Muscle of arm (tissue), 12 donors: ENCODE results near the gene CHKB. TPM values are rescaled to one million over a fixed set of nuclear protein-coding genes. Genes with fewer than 3 reads are reported as not detected.
"Not testable (repeated sequence)": the region's sequence is repeated elsewhere in the genome, so short reads cannot be mapped to it uniquely, and the experiment has no call there.

ENCODE experiments used
- DNase-seq: peaks from one replicate; pipeline ENCODE4 v3.0.0-alpha.2; 2013
- polyA plus RNA-seq, 12 donors: library from polyadenylated mRNA; unstranded; fragments of 120-200 nt; gene quantifications; one replicate each; pipeline ENCODE4 v1.2.1, GENCODE V29; 2013; ENCODE audit not compliant: insufficient read length in 12 of 12

Gene CHKB
- polyA plus RNA-seq, 12 donors: 36.0 to 74.3 (median 47.3) TPM; not detected in 1

DNA sequence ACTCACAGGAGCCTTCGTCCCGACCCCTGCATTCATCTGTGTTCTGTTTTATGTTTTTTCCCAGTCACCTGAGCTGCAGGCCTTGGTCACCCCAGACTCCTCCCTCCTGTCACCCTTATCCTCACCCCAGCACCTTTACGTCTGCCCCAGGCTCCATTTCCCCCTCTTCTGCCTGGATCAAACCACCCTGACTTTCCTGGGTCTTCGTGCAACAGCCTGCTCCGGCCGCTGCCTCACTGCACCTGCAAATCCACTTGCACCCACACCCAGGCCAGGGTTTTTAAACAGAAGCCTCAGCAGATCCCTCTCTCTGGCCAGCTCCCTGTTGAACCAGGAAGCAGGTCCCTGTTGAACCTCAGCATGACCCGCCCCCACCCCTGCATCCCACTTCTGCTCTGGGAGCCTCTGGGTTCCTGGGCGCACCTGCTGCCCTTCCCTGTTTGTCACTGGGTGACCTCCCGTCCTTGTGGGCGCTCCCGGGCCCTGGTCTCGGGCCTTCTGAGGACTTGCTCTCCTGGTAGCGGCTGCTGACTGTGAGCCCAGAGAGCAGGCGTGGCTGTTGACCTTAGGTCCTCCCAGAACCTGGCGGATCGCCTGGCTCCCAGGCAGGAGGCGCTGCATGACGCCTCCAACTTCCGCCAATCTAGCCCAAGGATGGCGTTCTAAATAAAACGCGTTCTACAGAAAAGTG, 30.8 kb upstream of the CHKB start:
- no peak for DNase-seq

DNA sequence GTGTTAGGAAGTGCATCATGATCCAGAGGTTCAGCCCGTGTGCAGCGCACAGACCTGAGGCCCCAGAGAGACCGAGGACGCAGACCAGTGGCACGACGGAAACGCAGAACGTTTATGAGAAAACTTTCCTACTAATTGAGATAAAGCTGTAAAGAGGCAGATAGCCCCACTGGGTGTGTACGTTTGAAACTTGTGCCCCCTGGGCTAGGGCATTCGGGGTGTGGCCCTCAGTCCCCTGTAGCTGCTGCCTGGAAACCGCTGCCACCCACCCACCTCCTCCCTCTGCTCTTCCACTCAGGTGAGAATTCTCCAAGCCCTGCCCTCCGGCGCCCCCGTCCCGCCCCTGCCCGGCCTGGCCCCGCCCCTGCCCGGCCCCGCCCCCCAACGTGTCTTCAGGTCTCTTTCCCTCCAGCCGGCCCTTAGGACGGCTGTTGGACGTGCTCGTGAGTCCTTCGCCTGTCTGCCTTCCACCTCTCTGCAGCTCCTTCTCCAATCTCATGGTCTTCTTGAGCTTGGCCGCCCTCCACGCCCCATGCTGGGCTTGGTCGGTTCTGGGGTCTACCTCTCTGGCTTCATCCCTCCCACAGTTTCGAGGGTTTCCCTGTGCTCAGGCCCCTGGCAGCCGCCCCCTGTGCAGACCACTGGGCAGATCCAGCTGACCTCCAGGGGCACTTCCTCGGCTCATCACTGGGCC, 30.0 kb upstream of the CHKB start:
- no peak for DNase-seq

DNA sequence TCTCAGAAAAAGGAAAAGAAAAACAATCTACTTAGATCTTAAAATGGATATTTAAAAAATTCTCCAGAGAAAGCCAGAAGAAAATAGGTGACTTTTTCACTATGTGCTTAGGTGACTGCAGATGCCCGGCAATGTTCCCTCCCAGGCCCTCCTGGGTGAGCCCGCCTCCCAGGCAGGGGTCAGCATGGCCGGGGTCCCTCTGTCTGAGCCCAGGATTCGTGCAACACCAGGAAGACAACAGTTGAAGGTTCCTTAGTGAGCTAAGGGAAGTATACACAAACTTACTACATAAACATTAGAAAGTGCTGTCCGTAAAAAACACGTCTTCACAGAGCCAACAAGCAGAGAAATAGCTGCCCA, 29.5 kb upstream of the CHKB start:
- DNase-seq: no peak

DNA sequence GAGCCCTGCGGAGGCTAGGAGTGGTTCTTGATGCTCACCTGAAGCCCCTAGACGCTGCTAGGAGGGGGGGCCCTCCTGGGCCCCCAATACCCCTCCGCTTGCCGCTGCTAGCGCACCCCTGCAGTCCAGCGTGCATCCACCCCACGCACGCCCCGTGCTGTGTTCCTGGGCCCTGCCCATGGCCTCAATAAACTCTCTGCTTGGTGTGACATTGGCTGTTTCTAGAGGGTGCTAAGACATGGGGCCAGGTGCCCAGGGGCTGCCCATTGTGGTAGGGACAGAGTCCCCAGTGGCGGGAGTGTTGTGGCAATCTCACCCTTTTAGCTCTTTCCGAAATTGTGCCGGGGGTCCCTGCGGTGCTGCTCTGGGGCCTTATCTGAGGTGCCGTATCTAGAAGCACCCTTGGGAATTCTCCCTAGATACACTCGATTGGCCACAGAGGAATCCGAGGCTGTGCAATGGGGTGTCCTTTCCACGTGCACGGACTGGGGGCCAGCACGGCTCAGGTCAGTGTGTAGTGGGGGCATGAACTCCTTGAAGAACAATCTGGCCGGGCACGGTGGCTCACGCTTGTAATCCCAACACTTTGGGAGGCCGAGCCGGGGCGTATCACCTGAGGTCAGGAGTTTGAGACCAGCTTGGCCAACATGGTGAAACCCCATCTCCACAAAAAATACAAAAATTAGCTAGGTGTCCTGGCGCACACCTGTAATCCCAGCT, 28.9 kb upstream of the CHKB start:
- DNase-seq: no peak

DNA sequence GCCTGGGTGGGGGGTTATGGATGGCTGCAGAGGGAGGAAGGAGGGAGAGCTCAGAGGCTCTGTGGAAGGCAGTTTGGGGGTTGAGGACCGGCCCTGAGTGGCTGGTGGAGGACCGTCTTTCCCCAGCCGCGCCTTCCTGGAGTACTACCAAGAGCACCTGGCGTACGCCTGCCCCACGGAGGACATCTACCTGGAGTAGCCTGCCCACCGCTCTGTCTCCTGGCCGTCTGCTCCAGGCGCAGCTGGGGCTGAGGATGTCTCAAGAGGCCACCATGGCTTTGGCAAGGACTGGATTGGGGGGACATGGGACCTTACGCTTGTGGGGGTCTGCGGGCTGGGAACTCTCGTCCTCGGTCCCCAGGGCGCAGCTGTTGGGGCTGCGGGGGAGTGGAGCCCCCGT, 27.9 kb upstream of the CHKB start:
- DNase-seq: no peak

DNA sequence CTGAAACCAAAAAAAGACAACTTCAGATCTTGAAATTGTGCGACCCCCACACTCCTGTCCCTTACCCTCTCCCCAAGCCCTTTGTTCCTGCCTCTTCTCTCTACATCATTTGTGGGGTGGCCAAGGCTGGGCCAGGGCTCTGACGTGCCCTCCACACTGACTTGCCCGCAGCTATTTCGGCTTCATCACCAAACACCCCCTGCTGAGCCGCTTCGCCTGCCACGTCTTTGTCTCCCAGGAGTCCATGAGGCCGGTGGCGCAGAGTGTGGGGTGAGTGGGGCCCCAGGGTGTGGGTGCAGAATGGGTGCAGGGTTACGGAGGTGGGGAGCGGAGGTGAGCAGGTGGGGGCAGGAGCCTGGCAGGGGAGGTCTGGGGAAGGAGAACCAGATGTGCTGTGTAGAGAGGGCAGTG, 27.4 kb upstream of the CHKB start:
- DNase-seq: no peak

- DNase-seq: no peak
Measured at GRCh38 chr22:50609599-50609998, 26.9 kb upstream of the CHKB start.

- no peak for DNase-seq
Measured at GRCh38 chr22:50608996-50609395, 26.3 kb upstream of the CHKB start.

DNA sequence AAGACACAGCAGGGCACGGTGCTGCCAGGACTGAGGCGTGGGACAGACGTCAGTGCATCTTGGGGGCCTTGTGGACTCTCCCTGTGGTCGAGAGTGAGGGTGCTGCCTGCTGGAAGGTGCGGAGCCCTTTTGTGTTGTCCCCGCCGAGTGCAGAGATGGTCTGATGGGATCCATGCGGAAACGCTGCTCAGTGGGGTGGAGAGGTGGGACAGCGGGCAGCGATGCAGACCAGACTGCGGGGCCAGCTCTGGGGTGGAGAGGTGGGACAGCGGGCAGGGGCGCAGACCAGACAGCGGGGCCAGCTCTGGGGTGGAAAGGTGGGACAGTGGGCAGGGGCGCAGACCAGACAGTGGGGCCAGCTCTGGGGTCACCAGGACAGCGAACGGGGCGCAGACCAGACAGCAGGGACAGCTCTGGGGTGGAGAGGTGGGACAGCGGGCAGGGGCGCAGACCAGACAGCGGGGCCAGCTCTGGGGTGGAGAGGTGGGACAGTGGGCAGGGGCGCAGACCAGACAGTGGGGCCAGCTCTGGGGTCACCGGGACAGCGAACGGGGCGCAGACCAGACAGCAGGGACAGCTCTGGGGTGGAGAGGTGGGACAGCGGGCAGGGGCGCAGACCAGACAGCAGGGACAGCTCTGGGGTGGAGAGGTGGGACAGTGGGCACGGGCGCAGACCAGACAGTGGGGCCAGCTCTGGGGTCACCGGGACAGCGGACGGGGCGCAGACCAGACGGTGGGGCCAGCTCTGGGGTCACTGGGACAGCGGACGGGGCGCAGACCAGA, 25.6 kb upstream of the CHKB start:
- DNase-seq: not testable (repeated sequence)

DNA sequence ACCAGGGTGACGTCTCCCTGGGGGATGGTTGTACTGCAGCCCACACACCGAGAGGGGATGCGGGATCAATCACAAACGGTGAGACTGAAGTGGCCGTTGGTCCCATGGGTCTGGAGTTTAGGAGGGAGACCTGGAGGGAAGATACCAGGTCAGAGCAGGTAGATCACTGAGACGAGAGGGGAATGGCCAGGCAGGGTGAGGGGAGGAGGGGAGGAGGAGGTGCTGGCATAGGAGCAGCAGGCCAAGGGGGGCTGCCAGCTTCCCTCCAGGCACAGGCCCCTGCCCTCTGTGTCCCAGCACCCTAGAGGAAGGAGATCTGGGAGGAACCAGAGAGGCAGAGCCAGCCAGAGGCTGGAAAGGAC, 25.0 kb upstream of the CHKB start:
- DNase-seq: no peak

DNA sequence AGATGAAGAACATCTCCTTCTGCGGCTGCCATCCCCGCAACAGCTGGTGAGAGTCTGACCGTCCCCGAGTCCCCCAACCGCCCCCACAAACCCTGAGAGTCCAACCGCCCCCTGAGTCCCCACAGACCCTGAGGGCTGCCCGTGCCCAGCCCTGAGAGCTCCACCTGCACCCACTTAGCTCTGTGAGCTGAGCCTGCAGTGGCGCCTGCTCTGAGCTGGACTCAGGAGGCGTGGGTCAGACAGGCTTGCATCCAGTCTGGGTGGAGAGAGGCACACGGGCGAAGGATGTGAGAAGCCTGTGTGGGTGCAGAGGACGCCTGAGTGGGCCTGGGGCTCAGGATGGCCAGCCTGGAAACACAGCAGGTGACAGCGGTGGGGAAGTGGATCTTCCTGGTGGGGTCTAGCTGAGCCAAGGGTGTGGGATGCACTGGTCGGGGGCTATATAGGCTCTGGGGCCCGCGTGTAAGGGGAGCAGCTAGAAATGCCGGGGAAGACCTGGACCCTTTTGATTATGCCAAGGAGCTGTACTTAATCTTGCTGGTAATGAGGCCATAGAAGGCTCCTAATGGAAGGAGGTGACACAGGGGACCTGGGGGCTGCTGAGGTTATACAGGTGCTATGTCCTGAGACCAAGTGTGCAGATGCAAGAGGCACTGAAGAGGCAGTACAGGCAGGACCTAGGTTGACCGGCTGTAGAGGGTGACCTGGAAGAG, 24.5 kb upstream of the CHKB start:
- no peak for DNase-seq

- no peak for DNase-seq
Measured at GRCh38 chr22:50606165-50606945, 23.7 kb upstream of the CHKB start.

- no peak for DNase-seq
Measured at GRCh38 chr22:50605613-50606074, 23.0 kb upstream of the CHKB start.

DNA sequence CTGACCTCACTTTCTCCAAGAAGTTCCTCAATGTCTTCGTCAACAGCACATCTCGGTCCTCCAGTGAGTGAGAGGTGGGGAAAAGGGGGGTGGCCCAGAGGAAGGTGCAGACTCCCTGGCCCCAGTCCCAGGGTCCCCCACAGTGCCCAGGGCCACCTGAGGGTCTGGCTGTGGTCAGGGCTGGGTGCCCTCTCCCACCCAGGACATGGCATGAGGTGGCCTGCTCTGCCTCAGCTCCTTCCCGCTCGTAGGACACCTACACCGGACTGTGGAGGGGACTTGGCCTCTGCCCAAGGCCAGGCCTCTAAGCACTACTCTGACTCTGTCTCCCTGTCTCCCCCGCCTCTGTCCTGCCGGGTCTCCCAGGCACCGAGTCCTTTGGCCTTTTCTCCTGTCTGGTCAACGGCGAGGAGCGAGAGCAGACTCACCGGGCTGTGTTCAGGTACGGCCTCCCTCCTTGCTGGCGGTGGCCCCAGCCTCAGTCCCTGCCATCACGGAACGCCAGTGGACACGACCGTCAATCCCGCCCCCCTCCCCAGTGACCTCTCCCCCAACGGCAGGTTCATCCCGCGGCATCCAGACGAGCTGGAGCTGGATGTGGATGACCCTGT, 22.5 kb upstream of the CHKB start:
- DNase-seq: no peak

DNA sequence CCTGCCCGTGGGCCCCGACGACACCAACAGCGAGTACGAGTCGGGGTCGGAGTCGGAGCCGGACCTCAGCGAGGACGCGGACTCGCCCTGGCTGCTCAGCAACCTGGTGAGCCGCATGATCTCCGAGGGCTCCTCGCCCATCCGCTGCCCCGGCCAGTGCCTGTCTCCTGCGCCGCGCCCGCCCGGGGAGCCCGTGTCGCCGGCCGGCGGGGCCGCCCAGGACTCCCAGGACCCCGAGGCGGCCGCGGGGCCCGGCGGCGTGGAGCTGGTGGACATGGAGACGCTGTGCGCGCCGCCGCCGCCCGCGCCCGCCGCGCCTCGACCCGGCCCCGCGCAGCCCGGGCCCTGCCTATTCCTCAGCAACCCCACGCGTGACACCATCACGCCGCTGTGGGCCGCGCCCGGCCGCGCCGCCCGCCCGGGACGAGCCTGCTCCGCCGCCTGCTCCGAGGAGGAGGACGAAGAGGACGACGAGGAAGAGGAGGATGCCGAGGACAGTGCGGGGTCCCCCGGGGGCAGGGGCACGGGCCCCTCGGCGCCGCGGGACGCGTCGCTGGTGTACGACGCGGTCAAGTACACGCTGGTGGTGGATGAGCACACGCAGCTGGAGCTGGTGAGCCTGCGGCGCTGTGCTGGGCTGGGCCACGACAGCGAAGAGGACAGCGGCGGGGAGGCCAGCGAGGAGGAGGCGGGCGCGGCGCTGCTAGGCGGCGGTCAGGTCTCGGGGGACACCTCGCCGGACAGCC, 21.8 kb upstream of the CHKB start:
- no peak for DNase-seq

DNA sequence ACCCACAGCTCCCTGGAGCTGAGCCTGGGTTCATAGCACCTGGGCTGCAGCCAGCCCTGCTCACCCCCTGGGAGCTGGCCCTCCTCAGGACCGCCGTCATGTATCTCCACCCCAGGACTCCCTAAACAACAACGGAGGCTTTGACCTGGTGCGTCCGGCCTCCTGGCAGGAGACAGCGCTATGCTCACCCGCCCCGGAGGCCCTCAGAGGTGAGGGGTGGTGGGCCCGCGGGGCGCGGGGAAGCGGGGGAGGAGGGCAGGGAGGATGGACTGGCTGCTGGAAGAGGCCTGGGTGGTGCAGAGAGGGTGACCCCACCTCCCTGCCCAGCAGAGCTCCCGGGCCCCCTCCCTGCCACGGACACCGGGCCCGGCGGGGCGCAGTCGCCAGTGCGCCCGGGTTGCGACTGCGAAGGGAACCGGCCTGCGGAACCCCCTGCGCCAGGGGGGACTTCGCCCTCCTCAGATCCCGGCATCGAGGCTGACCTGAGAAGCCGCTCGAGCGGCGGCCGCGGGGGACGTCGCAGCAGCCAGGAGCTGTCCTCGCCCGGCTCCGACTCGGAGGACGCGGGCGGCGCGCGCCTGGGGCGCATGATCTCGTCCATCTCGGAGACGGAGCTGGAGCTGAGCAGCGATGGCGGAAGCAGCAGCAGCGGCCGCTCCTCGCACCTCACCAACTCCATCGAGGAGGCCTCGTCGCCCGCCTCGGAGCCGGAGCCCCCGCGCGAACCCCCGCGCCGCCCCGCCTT, 21.0 kb upstream of the CHKB start:
- DNase-seq: no peak

DNA sequence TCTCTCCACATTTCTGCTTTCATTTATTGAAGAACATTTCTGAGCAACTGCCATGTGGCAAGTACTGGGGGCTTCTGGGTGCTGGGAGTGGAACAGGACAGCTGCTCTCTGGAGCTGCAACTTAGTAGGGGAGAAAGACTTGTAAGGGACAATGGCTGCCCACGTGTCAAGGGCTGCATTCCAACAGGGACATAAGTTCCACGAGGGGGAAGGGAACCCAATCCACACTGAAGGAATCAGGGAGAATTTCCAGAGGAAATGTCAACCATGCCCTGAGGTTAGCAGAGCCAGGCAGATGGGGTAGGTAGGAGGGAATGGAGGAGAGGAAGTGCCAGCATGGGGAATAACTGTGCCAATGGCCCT, 19.7 kb upstream of the CHKB start:
- DNase-seq: no peak

DNA sequence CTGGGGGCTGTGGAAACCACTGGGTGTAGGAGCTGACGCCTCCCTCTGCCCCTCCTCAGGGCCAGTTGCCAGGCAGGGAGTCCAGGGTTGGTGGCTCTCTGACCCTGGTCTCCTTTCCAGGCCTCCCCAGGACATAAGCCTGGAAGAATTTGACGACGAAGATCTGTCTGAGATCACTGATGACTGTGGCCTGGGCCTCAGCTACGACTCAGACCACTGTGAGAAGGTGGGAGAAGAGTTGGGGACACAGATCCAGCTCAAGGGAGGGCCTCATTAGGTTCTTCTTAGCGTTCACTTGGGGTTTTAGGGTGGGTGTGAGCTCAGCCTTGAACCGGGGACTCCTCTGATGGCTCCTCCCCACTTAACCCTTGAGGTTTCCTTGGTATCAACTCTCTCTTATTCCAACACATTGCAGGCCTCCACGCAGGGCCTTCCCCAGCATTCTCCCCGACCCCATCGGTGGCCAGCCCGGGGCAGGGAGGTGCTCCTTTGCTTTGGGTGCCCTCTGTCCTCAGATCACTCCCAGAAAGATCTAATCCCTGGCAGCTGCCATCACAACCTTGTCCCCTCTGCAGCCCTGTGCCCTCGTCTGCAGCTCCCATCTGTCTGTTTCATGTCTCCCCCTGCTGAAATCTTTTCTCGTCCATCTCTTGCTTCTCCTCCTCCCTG, 19.2 kb upstream of the CHKB start:
- DNase-seq: no peak
